GM10266 (cell line): ENCODE measurements around the gene GDPD3.

ENCODE experiments used
- DNase-seq: peaks from one replicate; pipeline ENCODE4 v3.0.0; 2012; ENCODE audit errors: extremely low spot score
- TF ChIP-seq, protein P1 (sequence below): IDR thresholded peaks from 2 replicates; pipeline ENCODE4 v1.5.1; 2012; ENCODE audit warnings: mild to moderate bottlenecking, low read depth; ENCODE audit not compliant: control insufficient read depth, insufficient read depth; ENCODE audit errors: missing control alignments

GDPD3 gene

GRCh38 chr16:30066761-30067583 is 46.4 kb downstream of the GDPD3 start:
- TF ChIP-seq, protein P1, sequence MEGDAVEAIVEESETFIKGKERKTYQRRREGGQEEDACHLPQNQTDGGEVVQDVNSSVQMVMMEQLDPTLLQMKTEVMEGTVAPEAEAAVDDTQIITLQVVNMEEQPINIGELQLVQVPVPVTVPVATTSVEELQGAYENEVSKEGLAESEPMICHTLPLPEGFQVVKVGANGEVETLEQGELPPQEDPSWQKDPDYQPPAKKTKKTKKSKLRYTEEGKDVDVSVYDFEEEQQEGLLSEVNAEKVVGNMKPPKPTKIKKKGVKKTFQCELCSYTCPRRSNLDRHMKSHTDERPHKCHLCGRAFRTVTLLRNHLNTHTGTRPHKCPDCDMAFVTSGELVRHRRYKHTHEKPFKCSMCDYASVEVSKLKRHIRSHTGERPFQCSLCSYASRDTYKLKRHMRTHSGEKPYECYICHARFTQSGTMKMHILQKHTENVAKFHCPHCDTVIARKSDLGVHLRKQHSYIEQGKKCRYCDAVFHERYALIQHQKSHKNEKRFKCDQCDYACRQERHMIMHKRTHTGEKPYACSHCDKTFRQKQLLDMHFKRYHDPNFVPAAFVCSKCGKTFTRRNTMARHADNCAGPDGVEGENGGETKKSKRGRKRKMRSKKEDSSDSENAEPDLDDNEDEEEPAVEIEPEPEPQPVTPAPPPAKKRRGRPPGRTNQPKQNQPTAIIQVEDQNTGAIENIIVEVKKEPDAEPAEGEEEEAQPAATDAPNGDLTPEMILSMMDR, result no peak
- DNase-seq, result no peak

GRCh38 chr16:30065943-30066760 is 47.2 kb downstream of the GDPD3 start:
- TF ChIP-seq, protein P1, result no peak
- no peak for DNase-seq

DNA sequence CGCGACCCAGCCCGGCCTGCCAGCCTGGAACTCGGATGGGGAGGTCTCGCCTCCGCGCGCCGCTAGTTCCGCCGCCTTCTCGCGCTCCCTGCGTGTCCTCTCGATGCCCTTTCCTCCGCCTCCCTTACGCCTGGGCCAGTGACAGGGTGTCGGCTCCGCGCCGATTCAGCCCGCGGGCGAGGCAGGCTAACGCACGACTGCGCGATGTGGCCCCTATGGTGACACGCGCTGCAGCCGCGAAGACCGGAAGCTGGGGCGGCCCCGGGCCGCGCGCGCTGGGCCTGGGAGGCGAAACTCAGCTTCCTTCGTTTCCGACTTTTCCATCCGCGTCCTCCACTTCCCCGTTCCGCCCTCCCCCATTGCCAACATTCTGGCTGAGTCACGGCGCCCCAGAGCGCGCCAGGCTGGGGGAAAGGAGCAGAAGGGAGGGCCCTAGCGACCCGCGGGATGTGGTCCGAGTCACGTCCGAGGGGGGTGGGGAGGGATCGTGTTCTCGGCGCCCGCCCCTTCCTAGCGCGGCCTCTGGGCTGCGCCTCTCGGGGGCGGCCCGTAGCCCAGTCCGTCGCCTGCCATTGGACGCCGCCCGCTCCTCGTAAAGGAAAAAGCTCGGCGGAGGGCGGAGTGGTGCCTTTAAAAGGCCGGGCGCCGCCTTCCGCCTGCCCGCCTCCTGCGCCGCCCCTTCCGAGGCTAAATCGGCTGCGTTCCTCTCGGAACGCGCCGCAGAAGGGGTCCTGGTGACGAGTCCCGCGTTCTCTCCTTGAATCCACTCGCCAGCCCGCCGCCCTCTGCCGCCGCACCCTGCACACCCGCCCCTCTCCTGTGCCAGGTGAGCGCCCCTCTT is 48.0 kb downstream of the GDPD3 start, which contains the start of gene ALDOA:
Gene ALDOA (plus strand): TSS at position 659 of the 841 bp plus-strand sequence. CDS start 1,138 bp downstream, outside the sequence.
- TF ChIP-seq, protein P1, result no peak
- DNase-seq, result peak; percentile 96

- DNase-seq, result no peak
- TF ChIP-seq, protein P1, result no peak
These were observed 48.6 kb downstream of the GDPD3 start for GRCh38 chr16:30064729-30065101.

GRCh38 chr16:30063893-30064728 is 49.2 kb downstream of the GDPD3 start:
- DNase-seq, result peak; percentile 82
- TF ChIP-seq, protein P1, result peak; percentile 51

GRCh38 chr16:30063278-30063892 is 50.0 kb downstream of the GDPD3 start:
- no peak for DNase-seq
- TF ChIP-seq, protein P1, result no peak
